Measurements from ENCODE around the gene PGM5. TPM values are rescaled to one million over a fixed set of nuclear protein-coding genes. Genes with fewer than 3 reads are reported as not detected.

The PGM5 gene
- total RNA-seq, 1 donor from 2014 or later, result not detected

- Mint-ChIP-seq H3K36me3 (ENCODE audit: low read depth) (no peaks in the 10 kb centered on the region), H3K9me3 (ENCODE audit: low read depth) (no peaks in the 10 kb centered on the region), H3K4me1 (ENCODE audit: low read depth) (no peaks in the 10 kb centered on the region), H3K27me3 (ENCODE audit: low read depth) (peaks cover 5% of the 10 kb centered on the region), H3K4me3 (ENCODE audit: unreplicated experiment) (no peak overlapping the region), H3K27ac (ENCODE audit: unreplicated experiment) (no peak overlapping the region)
- peak; percentile 45 for TF ChIP-seq CTCF (IDR thresholded peaks at IDR 0.05)
- DNase-seq (ENCODE audit: low spot score), result no peak
These were observed 151.4 kb downstream of the PGM5 start for GRCh38 chr9:68507806-68508145.

- no peak for DNase-seq (ENCODE audit: low spot score)
- no peaks in the 10 kb centered on the region for H3K9me3 Mint-ChIP-seq (ENCODE audit: low read depth)
- no peak overlapping the region for H3K4me3 Mint-ChIP-seq (ENCODE audit: unreplicated experiment)
- no peaks in the 10 kb centered on the region for H3K36me3 Mint-ChIP-seq (ENCODE audit: low read depth)
- no peak overlapping the region for H3K27ac Mint-ChIP-seq (ENCODE audit: unreplicated experiment)
- peaks cover 5% of the 10 kb centered on the region for H3K27me3 Mint-ChIP-seq (ENCODE audit: low read depth)
- TF ChIP-seq CTCF (IDR thresholded peaks at IDR 0.05), result no peak
- no peaks in the 10 kb centered on the region for H3K4me1 Mint-ChIP-seq (ENCODE audit: low read depth)
These were observed 152.1 kb downstream of the PGM5 start for GRCh38 chr9:68508547-68508946.

- Mint-ChIP-seq H3K27me3 (ENCODE audit: low read depth) (no peaks in the 10 kb centered on the region), H3K4me1 (ENCODE audit: low read depth) (no peaks in the 10 kb centered on the region), H3K4me3 (ENCODE audit: unreplicated experiment) (no peak overlapping the region), H3K27ac (ENCODE audit: unreplicated experiment) (no peak overlapping the region), H3K9me3 (ENCODE audit: low read depth) (no peaks in the 10 kb centered on the region), H3K36me3 (ENCODE audit: low read depth) (no peaks in the 10 kb centered on the region)
- TF ChIP-seq CTCF (IDR thresholded peaks at IDR 0.05), result no peak
- DNase-seq (ENCODE audit: low spot score), result no peak
These were observed 153.3 kb downstream of the PGM5 start for GRCh38 chr9:68509689-68510088.

GRCh38 chr9:68513385-68513784, 157.0 kb downstream of the PGM5 start:
- H3K4me1 Mint-ChIP-seq (ENCODE audit: low read depth), result no peaks in the 10 kb centered on the region
- H3K9me3 Mint-ChIP-seq (ENCODE audit: low read depth), result peaks cover 10% of the 10 kb centered on the region
- no peak for DNase-seq (ENCODE audit: low spot score)
- no peak overlapping the region for H3K27ac Mint-ChIP-seq (ENCODE audit: unreplicated experiment)
- H3K27me3 Mint-ChIP-seq (ENCODE audit: low read depth), result no peaks in the 10 kb centered on the region
- H3K4me3 Mint-ChIP-seq (ENCODE audit: unreplicated experiment), result no peak overlapping the region
- TF ChIP-seq CTCF (IDR thresholded peaks at IDR 0.05), result no peak
- H3K36me3 Mint-ChIP-seq (ENCODE audit: low read depth), result no peaks in the 10 kb centered on the region

- Mint-ChIP-seq H3K36me3 (ENCODE audit: low read depth) (no peaks in the 10 kb centered on the region), H3K4me1 (ENCODE audit: low read depth) (no peaks in the 10 kb centered on the region), H3K27me3 (ENCODE audit: low read depth) (no peaks in the 10 kb centered on the region), H3K27ac (ENCODE audit: unreplicated experiment) (no peak overlapping the region), H3K9me3 (ENCODE audit: low read depth) (peaks cover 14% of the 10 kb centered on the region), H3K4me3 (ENCODE audit: unreplicated experiment) (no peak overlapping the region)
- no peak for TF ChIP-seq CTCF (IDR thresholded peaks at IDR 0.05)
- DNase-seq (ENCODE audit: low spot score), result no peak
These were observed 157.6 kb downstream of the PGM5 start for GRCh38 chr9:68513981-68514380.

Data from chondrocyte (in vitro differentiated cells).